Motor neuron (in vitro differentiated cells): ENCODE data around the gene FBXW12. TPM values are rescaled to one million over a fixed set of nuclear protein-coding genes. Genes with fewer than 3 reads are reported as not detected.
"Not testable (repeated sequence)": the region's sequence is repeated elsewhere in the genome, so short reads cannot be mapped to it uniquely, and the experiment has no call there.

Experiments
- ATAC-seq, 8 experiments: fragments of 200-7000 bp; cut with Tn5 transposase; replicated peaks in 6 of 8; 2 replicates each; pipeline ENCODE4 v1.8.0; 2021; ENCODE audit warnings: mild to moderate bottlenecking in 8 of 8, moderate library complexity in 8 of 8
- H3K27ac ChIP-seq, 2 donors: fragments of 250-450 bp; sonication (Bioruptor Pico); 2 replicates each; pipeline ENCODE4 v1.9.0; 2021; ENCODE audit warnings: antibody characterized with exemption in 2 of 2, mild to moderate bottlenecking in 2 of 2, moderate library complexity in 1 of 2
- H3K4me1 ChIP-seq, 2 donors: fragments of 250-450 bp; sonication (Bioruptor Pico); replicated peaks in 1 of 2; 2 replicates each; pipeline ENCODE4 v1.6.1; 2021; ENCODE audit warnings: antibody characterized with exemption in 2 of 2, mild to moderate bottlenecking in 2 of 2, moderate library complexity in 1 of 2
- H3K4me3 ChIP-seq, 5 donors: fragments of 250-450 bp; sonication (Bioruptor Pico); 2 replicates each; pipeline ENCODE4 v1.9.0; 2021; ENCODE audit warnings: antibody characterized with exemption in 5 of 5, mild to moderate bottlenecking in 5 of 5, moderate library complexity in 4 of 5
- WGBS, 10 experiments: fragments of 450-650 bp; shearing (Covaris generic); methylation state at CpG; one replicate each; pipeline ENCODE4 v1.0.0; 2022; 5-methylcytosine and 5-hydroxymethylcytosine counted together
- in situ Hi-C, 9 experiments: fragments of 400-800 bp; cut with MboI; loops; one replicate each; pipeline ENCODE4 v1.15.0; 2021; ENCODE audit warnings: low sequenced_read_pairs in 9 of 9, low pct_unique_long_range_greater_than_20kb in 2 of 9; ENCODE audit not compliant: unreplicated experiment in 9 of 9
- total RNA-seq, 8 experiments: library from RNA; unstranded; fragments of 300-600 nt; gene quantifications; 2 replicates each; pipeline versions ENCODE4 v1.2.3 to v1.2.4, GENCODE V29; 2022

FBXW12 gene
- total RNA-seq, 8 experiments from 2014 or later = 0.15 to 0.96 (median 0.38) TPM; not detected in 1

DNA sequence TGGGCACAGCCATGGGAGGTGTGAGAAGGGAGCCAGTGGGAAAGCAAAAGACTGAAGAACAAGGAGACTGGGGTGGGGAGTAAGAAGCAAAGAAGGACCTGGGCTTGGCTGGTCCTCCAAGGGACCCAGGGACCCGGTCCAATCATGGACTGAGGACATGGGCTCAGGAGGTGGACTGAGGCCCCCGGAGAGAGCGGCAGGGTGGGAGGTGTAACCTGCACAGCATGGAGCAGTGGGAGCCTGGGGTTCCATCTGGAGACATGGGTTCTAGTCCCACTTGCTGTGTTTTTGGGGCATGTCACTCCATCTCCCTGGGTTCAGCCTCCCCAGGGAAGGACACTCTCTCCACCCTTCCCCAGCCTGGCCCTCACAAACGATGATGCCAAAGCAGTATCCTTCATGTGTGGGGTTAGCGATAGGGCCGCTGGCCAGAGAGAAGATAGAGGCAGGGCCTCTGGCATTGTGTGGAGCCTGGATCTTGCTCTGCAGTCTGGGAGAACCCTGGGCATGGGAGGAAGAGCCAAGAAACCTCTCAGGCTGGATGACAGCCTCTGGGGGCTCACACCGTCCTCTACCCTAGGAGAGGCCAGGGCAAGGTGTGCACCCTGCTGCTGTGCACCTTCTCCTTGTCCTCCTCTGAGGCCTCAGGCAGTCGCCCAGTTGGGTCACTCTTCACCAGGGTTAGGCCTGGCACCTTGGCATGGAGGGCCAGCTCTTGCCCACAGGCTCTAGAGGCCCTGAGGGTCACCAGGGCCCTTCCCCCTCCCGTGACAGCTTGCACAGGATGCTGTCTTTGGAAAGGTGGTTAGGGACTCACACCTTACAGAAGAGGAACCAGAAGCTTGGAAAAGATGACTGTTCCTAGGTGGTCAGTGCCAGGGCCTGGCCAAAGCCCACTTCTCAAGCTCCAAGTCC, 26.0 kb downstream of the FBXW12 start:
- Histone ChIP-seq H3K4me1 (no peaks in the 10 kb centered on the region), H3K4me3 (no peak overlapping the region), H3K27ac (no peak overlapping the region)
- ATAC-seq = no peak
- in situ Hi-C loops = no loop called here
- 40 to 67% (median 59%) methylated on average over 1 to 5 of the region's 9 CpGs; no CpG with 5 or more reads in 4 of the 10 experiments for WGBS, 10 experiments

DNA sequence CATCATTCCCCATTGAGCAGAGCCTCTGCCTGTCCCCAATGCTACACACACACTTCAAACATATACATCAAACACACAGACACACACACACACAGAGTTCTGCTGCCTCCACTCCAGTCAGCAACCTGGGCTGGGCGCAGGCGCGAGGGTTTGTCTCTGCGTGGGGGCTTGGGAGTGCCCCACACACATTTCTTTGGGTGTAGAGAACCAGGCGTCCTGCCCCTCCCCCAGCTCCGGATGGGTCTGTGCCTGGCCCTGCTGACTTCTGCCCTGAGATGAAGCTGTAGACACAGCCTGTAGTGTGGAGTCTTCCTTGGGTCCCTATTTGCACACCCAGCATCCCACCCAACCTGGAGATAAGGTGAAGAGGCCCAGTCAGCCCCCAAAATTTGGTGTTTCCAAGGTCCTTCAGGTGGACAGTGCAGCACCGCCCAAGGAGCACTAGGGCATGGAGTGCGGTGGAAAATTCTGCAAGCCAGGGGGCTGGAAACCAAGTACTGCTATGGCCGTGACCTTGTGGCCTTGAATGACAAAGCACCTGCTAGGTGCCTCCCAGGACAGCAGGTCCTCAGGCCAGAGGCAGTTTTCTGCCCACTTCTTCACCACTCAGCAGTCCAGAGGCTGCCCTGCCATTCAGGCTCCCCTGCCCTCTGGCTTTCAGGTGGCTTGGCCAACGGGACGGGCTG, 26.8 kb downstream of the FBXW12 start:
- Histone ChIP-seq H3K4me1 (no peaks in the 10 kb centered on the region), H3K27ac (no peak overlapping the region), H3K4me3 (no peak overlapping the region)
- WGBS, 10 experiments = 20 to 84% (median 56%) methylated on average over 2 to 5 of the region's 11 CpGs; no CpG with 5 or more reads in 6 of the 10 experiments
- peak in 1 of 8 experiments; percentile 3 for ATAC-seq
- in situ Hi-C loops = no loop called here

DNA sequence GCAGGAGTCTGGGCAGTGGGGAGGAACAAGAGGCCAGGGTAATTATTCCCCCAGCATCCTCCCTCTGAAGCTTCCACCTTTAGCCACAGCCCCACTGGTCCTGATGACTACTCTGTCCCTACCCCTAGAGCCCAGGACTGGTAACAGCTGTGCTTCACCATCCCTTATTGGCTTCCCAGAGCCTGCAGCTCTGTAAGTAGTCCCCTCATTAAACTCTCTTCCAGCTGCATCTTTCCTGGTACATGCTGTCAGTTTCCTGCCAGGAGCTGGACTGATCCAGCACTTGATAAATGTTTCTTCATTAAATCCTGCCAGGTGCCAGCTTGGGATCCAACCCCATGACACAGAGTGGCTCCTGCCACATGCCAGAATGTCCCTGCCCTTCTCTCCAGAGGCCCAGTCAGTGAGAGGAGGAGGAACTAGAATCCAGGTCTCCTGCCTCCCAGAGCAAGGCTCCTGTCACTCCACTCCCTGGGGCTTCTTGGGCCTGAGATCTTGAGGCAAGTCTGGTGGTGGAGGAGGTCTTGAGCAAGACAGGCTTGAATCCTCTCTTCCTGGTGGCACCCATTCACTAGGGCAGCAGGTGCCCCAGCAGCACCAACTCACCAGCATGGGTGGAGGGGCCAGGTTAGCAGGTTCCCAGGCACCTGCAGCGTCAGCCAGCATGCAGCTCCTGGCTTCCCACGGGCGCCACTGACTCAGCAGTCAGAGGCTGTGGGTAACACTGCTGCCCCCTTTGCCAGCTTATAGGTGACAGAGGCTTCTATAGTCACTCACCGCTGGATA, 27.6 kb downstream of the FBXW12 start:
- Histone ChIP-seq H3K27ac (no peak overlapping the region), H3K4me1 (no peaks in the 10 kb centered on the region), H3K4me3 (no peak overlapping the region)
- 41 to 79% (median 60%) methylated on average over 2 to 4 of the region's 4 CpGs; no CpG with 5 or more reads in 7 of the 10 experiments for WGBS, 10 experiments
- peak in 3 of 8 experiments; percentile 3 to 23 (median 6) for ATAC-seq
- in situ Hi-C loops = no loop called here

DNA sequence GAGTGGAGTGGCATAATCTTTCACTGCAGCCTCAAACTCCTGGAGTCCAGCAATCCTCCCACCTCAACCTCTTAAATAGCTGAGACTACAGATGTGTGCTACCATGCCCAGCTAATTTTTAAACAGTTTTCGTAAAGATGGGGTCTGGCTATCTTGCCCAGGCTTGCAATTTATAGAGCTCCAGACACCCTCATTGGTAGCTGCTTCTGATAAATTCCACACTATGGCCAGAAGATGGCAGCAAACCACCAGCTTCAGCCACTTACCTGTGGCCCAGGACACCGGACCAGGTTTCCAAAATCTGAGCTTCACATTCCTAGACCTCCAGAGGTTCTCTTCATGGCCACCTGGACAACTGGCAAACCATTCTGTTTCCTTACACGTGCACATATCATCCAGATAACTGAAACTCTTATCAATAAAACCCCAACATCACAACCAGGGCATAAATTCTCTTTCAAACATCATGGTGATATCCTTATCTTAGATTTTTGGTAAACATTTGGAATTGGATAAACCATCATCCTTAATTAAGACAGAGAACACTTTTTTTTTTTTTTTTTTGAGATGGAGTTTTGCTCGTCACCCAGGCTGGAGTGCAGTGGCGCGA, 28.9 kb downstream of the FBXW12 start:
- in situ Hi-C loops = no loop called here
- WGBS, 10 experiments = 0 to 100% (median 80%) methylated on average over 1 to 6 of the region's 6 CpGs; no CpG with 5 or more reads in 1 of the 10 experiments
- no peaks in the 10 kb centered on the region for H3K4me1 ChIP-seq
- no peak overlapping the region for H3K4me3 ChIP-seq
- ATAC-seq = peak; percentile 12 to 79 (median 44)
- no peak overlapping the region for H3K27ac ChIP-seq

DNA sequence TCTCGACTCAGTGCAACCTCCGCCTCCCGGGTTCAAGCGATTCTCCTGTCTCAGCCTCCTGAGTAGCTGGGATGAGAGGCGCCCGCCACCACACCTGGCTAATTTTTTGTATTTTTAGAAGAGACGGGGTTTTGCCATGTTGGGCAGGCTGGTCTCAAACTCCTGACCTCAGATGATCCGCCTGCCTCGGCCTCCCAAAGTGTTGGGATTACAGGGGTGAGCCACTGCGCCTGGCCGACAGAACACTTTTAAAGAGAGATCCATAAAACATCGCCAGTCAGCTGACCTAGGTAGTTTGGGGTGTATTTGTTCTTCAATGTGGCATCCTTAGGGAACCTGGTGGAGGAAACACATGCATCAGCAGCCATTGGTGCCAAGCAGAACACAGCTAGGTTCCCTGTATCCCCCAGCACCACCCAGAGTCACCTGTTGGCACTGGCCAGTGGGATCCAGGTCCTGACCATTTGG, 29.4 kb downstream of the FBXW12 start:
- WGBS, 10 experiments = 79 to 98% (median 87%) methylated on average over 2 to 10 of the region's 12 CpGs; no CpG with 5 or more reads in 5 of the 10 experiments
- H3K4me3 ChIP-seq, ATAC-seq, in situ Hi-C loops, H3K4me1 ChIP-seq, H3K27ac ChIP-seq: not testable (repeated sequence)

DNA sequence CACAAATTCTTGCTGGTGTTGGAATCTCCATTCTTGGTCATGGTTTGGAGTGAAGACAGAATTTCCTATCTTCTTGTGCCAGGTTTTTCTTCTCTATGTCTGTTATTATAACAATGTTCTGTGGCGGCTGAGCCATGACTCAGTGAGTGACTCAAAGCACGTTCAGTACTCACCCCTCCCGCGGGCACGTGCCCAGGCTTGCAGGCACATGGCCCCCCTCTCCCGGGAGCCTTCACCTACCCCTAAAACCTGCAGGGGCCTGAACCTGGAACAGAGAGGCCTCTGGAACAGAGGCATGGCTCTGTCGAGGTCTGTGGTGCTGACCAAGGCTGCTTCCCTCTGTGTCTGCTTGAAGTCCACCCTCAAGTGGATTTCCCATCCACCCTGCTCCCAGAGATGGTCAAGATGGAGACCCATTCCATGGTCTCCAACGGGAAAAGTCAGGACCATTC, 30.3 kb downstream of the FBXW12 start:
- in situ Hi-C loops = no loop called here
- WGBS, 10 experiments = 0 to 90% (median 43%) methylated on average over 1 to 7 of the region's 8 CpGs; no CpG with 5 or more reads in 4 of the 10 experiments
- H3K27ac ChIP-seq = no peak overlapping the region
- ATAC-seq = peak in 2 of 8 experiments; percentile 55 to 63
- H3K4me1 ChIP-seq = no peaks in the 10 kb centered on the region
- no peak overlapping the region for H3K4me3 ChIP-seq

DNA sequence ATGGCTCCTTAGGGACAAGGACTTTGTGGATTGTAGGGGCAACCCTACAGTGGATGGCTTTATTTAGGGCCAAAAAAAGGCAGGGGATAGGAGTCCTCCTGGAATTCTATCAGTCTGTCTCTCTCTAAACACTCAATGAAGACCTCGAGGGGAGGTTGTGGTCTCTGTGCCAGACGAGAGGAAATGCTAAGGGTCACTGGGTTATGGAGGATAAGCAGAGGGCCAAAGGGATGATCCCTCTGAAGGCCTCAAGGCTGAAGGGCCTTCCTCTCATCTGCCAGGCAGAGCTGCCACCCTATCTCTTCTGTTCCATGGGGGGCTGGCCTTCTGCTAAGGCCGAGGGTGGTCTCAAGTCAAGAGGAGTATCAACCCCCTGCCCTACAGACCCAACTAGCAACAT, 30.9 kb downstream of the FBXW12 start:
- ATAC-seq = no peak
- no peak overlapping the region for H3K4me3 ChIP-seq
- H3K27ac ChIP-seq = no peak overlapping the region
- no peaks in the 10 kb centered on the region for H3K4me1 ChIP-seq
- 33 to 100% (median 80%) methylated on average over 1 to 3 of the region's 3 CpGs; no CpG with 5 or more reads in 4 of the 10 experiments for WGBS, 10 experiments
- in situ Hi-C loops = no loop called here

DNA sequence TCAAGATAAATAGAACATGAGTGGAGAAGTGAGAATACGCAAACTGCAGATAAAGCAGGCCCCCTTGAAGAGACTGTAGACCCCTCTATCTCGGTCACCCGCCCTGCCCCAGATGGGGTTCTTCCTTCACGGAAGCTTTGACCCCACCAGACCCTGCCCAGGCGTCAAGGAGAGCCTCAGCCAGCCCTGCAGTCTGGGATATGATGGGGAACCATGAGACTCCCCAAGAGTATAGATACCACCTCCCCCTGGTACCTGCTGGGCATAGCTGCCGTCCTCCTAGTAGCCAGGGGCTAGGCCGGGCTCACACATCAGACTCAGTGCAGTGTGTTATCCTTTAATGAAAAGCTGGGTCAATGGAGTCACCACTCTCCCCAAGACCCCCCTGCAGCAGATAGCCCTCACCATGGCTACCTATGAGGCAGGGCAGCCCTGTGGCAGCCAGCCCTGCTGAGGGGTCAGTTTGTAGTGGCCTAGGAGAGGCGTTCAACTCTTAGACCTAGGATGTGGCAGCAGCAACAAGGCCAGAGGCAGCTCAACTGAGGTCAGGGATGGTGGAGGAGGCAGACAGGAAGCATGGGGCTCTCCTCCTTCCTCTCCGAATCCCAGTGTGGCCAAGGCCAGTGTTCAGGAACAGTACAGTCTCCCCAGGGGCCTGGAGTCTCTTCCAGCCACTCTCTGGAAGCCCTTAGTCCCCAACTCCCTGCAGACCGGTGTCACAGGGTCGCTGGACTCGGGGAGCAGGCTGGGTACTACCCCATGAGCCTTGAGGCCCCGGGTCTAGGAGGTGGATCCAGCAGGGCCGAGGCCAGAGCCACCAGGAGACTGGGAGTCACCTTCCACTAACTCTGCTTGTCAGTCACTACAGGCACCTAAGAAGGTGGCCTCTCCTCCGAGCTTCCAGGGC, 31.8 kb downstream of the FBXW12 start:
- WGBS, 10 experiments = 60 to 100% (median 87%) methylated on average over 1 to 4 of the region's 15 CpGs; no CpG with 5 or more reads in 4 of the 10 experiments
- no peak for ATAC-seq
- in situ Hi-C loops = no loop called here
- H3K4me3 ChIP-seq = no peak overlapping the region
- H3K4me1 ChIP-seq = no peaks in the 10 kb centered on the region
- no peak overlapping the region for H3K27ac ChIP-seq

DNA sequence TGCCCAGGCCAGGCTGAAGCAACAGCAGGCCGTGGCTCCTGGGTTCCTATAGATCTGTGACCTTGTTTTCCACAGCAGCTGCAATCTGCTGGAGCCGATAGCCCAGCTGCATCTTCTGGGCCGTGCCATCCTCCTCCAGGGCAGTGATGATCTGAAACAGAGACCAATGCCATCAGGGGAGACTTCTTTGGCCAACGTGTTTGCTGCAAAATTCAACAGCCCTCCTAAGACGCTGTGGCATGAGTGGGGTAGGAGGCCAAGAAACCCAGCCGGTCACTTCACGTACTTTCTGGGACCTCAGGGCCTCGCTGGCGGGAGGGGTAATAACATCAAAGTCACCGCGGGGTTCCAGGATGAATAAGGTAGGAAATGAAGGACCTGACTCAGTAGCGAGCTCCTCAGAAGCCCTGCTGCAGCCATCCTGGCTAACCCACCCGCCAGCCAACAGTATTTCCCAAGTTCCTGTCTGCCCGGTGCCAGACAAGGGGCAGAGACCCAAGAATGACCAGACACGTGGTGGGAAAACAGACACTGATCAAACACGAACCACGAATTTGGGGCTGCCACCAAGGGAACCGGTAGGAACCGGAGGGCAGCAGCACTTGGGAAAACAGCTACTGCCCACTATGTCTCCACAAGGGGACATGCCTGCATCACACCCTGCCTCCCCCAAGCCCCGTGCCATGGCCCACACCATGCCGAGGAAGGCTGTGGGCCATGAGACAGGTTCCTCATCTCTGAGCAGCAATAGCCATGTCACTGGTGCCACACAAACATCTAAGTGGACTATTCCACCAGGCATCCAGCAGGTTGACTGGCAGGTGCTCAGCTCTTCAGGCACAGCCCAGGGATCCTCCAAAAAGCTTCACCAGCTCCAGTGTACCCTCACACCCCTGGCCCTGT, 32.7 kb downstream of the FBXW12 start:
- no peak for ATAC-seq
- in situ Hi-C loops = no loop called here
- 20 to 100% (median 82%) methylated on average over 1 to 9 of the region's 21 CpGs; no CpG with 5 or more reads in 5 of the 10 experiments for WGBS, 10 experiments
- H3K27ac ChIP-seq = no peak overlapping the region
- H3K4me3 ChIP-seq = no peak overlapping the region
- no peaks in the 10 kb centered on the region for H3K4me1 ChIP-seq

DNA sequence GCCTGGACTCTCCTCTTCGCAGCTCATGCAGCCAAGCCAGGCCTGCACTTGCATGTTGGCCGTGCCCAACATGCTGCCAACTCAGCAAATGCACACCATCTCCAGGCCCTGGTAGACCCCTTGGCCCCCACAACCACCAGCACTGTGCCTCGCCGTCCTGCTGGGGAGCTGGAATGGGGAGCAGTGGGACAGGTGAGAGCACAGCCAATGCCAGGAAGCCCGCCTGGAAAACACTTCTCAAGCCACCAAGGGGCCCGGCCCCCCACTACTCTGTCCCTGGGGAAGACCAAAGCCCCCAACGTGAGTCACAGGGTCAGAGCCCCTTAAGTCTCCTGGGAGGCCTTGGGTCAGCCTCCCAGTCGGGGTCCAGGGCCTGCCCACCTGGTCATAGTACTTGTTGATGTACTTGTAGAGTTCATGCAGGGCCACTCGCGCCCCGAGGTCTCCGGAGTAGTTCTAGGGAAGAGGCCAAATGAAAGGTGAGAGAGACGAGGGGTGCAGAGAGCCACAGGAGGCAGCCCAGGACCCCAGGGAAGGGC, 33.4 kb downstream of the FBXW12 start:
- no peaks in the 10 kb centered on the region for H3K4me1 ChIP-seq
- H3K27ac ChIP-seq = no peak overlapping the region
- 34 to 100% (median 100%) methylated on average over 2 to 5 of the region's 13 CpGs; no CpG with 5 or more reads in 5 of the 10 experiments for WGBS, 10 experiments
- no peak for ATAC-seq
- H3K4me3 ChIP-seq = no peak overlapping the region
- in situ Hi-C loops = no loop called here
